ENCODE results near the gene CFAP46. TPM values are rescaled to one million over a fixed set of nuclear protein-coding genes. Genes with fewer than 3 reads are reported as not detected.

Gene CFAP46
- total RNA-seq, 4 donors from 2014 or later = under 0.01 to 1.3 (median 0.28) TPM

DNA sequence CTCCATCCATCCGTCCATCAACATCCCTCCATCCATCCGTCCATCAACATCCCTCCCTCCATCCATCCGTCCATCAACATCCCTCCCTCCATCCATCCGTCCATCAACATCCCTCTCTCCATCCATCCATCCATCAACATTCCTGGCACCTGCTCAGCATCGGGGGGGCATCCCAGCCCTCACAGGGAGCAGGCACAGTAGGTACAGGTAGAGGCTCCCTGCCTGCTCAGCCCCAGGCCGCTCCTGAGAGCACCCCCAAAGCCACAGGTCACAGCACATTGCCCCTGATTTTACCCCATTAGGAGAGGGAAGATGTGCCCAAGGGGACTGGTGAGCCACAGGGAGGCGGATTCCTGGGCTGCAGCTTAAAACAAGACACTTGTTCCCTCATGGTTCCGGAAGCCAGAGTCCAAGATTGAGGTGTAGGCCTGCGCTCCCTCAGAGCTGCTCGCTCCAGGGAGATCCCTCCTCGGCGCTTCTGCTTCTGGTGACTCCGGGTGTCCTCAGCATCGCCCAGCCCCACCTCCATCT lies 21.1 kb upstream of the CFAP46 start:
- TF ChIP-seq POLR2AphosphoS5 (IDR thresholded peaks at IDR 0.05) = no peak
- no peak for TF ChIP-seq CTCF (IDR thresholded peaks at IDR 0.05)
- no peak for TF ChIP-seq EP300 (IDR thresholded peaks at IDR 0.05)
- TF ChIP-seq POLR2A (IDR thresholded peaks at IDR 0.05; ENCODE audit: low read depth) = no peak
- intact Hi-C loops (cut with DNase I) = no loop called here
- Histone ChIP-seq H3K27ac (replicated peaks in 1 of 4) (no peak overlapping the region), H3K36me3 (no peaks in the 10 kb centered on the region), H3K9me3 (no peaks in the 10 kb centered on the region), H3K4me1 (peaks cover 7 to 20% (median 13%) of the 10 kb centered on the region in 4 donors), H3K4me3 (no peak overlapping the region), H3K27me3 (peaks cover 0 to 41% (median 0%) of the 10 kb centered on the region in 4 donors)
- 95% methylated on average over 13 of the region's 14 CpGs for WGBS
- no peak for DNase-seq (ENCODE audit: extremely low spot score)

DNA sequence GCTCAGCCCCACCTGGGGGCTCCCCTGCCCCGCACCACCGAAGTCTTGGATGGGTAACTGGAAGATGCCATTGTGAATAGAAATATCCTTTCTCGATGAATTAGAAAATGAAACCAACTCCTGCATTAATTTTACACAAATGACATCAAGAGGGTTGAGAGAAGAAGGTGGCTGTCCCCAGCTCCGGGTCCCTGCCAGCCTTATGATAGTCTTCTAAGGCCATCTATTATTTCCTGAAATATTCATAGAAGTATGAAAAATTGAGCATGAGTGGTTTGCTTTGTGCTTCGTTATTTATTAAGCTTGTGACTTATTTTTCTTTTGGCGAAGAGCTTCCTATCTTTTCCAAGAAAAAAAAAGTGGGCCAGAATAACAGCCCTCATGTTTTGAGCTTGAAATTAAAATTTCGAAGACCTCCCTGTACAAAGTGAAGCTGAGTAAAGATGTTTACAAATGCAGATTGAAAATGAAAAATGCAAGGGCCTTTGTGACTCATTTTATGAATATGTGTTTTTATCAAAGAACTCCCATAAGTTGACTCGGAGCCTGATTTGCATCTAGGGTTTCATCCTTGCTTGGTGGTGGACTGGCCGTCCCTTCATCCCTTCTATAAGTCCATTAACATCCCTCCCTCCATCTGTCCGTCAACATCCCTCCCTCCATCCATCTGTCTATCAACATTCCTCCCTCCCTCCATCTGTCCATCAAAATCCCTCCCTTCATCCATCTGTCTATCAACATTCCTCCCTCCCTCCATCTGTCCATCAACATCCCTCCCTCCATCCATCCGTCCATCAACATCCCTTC lies 20.5 kb upstream of the CFAP46 start:
- WGBS = 40% methylated on average over 11 of the region's 11 CpGs
- no peaks in the 10 kb centered on the region for H3K36me3 ChIP-seq
- no peak for TF ChIP-seq POLR2AphosphoS5 (IDR thresholded peaks at IDR 0.05)
- no peak for TF ChIP-seq POLR2A (IDR thresholded peaks at IDR 0.05; ENCODE audit: low read depth)
- no peak for TF ChIP-seq EP300 (IDR thresholded peaks at IDR 0.05)
- no peak for TF ChIP-seq CTCF (IDR thresholded peaks at IDR 0.05)
- intact Hi-C loops (cut with DNase I) = no loop called here
- peak overlapping the region; percentile 55 to 65 (median 64) for H3K4me3 ChIP-seq
- H3K27me3 ChIP-seq = peaks cover 0 to 36% (median 0%) of the 10 kb centered on the region in 4 donors
- no peak for DNase-seq (ENCODE audit: extremely low spot score)
- peaks cover 7 to 20% (median 13%) of the 10 kb centered on the region in 4 donors for H3K4me1 ChIP-seq
- H3K27ac ChIP-seq (replicated peaks in 1 of 4) = peak overlapping the region in 1 of 4 donors; percentile 38
- no peaks in the 10 kb centered on the region for H3K9me3 ChIP-seq

DNA sequence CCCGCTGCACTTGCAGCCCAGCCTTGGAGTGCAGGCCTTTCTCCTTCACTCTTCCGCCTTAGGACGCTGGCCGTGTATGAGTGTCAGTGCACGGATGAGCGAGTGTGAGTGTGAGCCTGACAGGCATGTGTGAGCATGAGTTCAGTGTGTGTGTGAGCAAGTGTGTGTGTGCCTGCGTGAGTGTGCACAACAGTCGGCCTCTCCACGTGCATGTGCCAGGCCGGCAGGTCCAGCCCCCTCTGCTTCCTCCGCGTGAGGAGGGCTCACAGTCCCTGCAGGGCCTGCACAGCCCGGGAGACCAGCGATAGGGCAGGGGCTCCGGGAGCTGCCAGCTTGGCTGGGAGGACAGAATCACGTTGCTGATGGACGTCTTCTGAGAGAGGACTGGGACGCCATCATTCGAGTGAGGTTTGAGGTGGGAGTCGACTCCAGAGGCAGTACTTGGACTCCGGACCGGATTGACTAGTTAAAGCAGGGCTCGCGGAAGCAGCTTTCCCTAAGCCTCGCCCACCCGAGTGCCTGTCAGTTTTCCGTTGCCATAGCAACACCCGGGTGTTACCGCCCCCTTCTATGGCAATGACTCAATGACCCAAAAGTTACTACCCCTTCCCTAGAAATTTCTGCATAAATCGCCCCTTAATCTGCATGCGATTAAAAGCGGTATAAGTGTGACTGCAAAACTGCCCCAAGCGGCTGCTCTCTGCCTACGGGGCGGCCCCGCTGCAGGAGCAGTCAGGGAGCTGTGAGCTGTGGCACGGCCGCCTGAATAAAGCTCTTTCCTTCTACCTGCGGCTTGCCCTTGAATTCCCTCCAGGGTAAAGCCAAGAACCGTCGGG lies 19.6 kb upstream of the CFAP46 start:
- WGBS = 21% methylated on average over 22 of the region's 41 CpGs
- H3K27ac ChIP-seq (replicated peaks in 1 of 4) = peak overlapping the region in 1 of 4 donors; percentile 38

DNA sequence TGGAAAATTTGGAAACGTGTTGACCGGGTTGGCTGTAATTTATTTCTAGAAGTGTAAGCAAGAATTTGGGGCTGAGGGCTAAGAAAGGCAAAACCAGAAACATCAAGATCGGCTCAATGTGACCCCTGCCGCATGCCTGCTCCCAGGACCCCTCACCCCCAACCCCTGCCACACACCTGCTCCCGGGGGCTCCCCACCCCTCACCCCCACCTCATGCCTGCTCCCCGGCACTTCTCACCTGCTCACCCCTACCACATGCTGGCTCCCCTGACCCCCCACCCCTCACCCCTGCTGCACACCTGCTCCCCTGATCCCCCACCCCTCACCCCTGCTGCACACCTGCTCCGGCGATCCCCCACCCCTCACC lies 19.0 kb upstream of the CFAP46 start:
- no peaks in the 10 kb centered on the region for H3K9me3 ChIP-seq
- H3K36me3 ChIP-seq = no peaks in the 10 kb centered on the region
- intact Hi-C loops (cut with DNase I) = no loop called here
- peak overlapping the region in 1 of 4 donors; percentile 64 for H3K4me3 ChIP-seq
- DNase-seq (ENCODE audit: extremely low spot score) = no peak
- H3K27me3 ChIP-seq = peaks cover 0 to 23% (median 0%) of the 10 kb centered on the region in 4 donors
- no peak for TF ChIP-seq POLR2A (IDR thresholded peaks at IDR 0.05; ENCODE audit: low read depth)
- no peak for TF ChIP-seq EP300 (IDR thresholded peaks at IDR 0.05)
- no peak for TF ChIP-seq CTCF (IDR thresholded peaks at IDR 0.05)
- no peak for TF ChIP-seq POLR2AphosphoS5 (IDR thresholded peaks at IDR 0.05)
- H3K27ac ChIP-seq (replicated peaks in 1 of 4) = no peak overlapping the region
- 79% methylated on average over 8 of the region's 8 CpGs for WGBS
- peaks cover 7 to 20% (median 13%) of the 10 kb centered on the region in 4 donors for H3K4me1 ChIP-seq

More for the DNA sequence above, 19.6 kb upstream of the CFAP46 start:
- intact Hi-C loops (cut with DNase I) = no loop called here
- Histone ChIP-seq H3K4me1 (peaks cover 7 to 20% (median 13%) of the 10 kb centered on the region in 4 donors), H3K4me3 (peak overlapping the region; percentile 55 to 65 (median 64)), H3K9me3 (no peaks in the 10 kb centered on the region), H3K27me3 (peaks cover 0 to 29% (median 0%) of the 10 kb centered on the region in 4 donors), H3K36me3 (no peaks in the 10 kb centered on the region)
- no peak for DNase-seq (ENCODE audit: extremely low spot score)
- peak in 1 of 3 experiments; percentile 14 for TF ChIP-seq CTCF (IDR thresholded peaks at IDR 0.05)
- TF ChIP-seq POLR2AphosphoS5 (IDR thresholded peaks at IDR 0.05) = no peak
